ENCODE measurements around the gene POLA2. TPM values are rescaled to one million over a fixed set of nuclear protein-coding genes. Genes with fewer than 3 reads are reported as not detected.
"Not testable (repeated sequence)": the region's sequence is repeated elsewhere in the genome, so short reads cannot be mapped to it uniquely, and the experiment has no call there.

POLA2 gene
- total RNA-seq, 1 donor from 2014 or later = 32.4 TPM

DNA sequence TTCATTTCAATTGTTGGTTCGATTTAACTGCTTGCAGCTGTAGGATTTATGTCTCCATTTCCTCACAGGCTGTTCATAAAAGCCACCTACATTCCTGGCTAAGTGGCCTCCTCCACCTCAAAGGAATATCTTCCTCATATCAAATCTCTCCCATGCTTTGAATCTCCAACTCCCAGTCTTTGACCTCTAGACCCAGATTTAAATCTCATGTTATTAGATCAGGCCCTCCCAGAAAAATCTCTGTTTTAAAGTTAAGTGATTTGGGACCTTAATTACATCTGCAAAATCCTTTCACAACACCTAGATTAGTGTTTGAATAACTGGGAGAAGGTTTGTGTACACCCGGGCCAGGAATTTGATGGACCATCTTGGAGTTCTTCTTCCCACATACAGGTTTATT, 33.9 kb upstream of the POLA2 start:
- TF ChIP-seq, protein P1, sequence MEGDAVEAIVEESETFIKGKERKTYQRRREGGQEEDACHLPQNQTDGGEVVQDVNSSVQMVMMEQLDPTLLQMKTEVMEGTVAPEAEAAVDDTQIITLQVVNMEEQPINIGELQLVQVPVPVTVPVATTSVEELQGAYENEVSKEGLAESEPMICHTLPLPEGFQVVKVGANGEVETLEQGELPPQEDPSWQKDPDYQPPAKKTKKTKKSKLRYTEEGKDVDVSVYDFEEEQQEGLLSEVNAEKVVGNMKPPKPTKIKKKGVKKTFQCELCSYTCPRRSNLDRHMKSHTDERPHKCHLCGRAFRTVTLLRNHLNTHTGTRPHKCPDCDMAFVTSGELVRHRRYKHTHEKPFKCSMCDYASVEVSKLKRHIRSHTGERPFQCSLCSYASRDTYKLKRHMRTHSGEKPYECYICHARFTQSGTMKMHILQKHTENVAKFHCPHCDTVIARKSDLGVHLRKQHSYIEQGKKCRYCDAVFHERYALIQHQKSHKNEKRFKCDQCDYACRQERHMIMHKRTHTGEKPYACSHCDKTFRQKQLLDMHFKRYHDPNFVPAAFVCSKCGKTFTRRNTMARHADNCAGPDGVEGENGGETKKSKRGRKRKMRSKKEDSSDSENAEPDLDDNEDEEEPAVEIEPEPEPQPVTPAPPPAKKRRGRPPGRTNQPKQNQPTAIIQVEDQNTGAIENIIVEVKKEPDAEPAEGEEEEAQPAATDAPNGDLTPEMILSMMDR (conservative IDR thresholded peaks at IDR 0.05) = no peak
- H3K9me3 Mint-ChIP-seq = no peaks in the 10 kb centered on the region
- peaks cover 4% of the 10 kb centered on the region for H3K36me3 Mint-ChIP-seq
- H3K27me3 Mint-ChIP-seq = peaks cover 7% of the 10 kb centered on the region
- H3K27ac Mint-ChIP-seq = no peak overlapping the region
- no peaks in the 10 kb centered on the region for H3K4me1 Mint-ChIP-seq (ENCODE audit: unreplicated experiment)
- no peak for DNase-seq (ENCODE audit: extremely low spot score, unreplicated experiment)
- no peak overlapping the region for H3K4me3 Mint-ChIP-seq

DNA sequence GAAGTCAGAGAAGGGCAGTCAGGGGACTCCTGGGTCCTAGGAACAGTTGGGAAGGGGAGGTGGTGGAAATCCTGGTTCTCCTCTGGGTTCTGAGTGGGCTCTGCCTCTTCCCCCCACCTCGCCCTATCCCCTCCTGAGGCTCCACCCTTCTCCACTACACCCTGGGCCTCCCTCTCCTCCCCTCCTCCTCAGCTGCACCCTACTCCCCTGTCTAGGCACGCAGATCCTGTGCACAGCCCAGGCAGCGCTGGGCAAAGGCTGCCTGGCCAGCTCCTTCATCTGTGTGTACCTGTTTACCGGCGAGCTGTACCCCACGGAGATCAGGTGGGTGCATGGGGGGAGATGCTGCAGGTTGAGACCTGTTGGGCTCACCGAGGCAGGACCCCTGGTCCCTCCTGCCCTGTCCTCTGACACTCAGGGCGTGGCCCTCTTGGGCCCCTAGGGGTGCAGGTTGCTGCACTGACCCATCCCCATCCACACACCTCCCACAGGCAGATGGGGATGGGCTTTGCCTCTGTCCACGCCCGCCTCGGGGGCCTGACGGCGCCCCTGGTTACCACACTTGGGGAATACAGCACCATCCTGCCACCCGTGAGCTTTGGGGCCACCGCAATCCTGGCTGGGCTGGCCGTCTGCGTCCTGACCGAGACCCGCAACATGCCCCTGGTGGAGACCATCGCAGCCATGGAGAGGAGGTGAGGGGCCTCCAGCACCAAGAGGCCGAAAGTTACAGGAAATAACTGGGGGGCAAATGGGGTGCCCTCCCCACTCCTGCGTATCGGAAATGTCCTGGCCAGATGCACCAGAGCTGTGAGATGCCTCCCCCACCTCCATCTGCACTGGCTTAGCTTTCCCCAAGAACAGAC, 25.3 kb upstream of the POLA2 start:
- no peak for DNase-seq (ENCODE audit: extremely low spot score, unreplicated experiment)
- TF ChIP-seq, protein P1 (conservative IDR thresholded peaks at IDR 0.05) = no peak
- H3K9me3 Mint-ChIP-seq = no peaks in the 10 kb centered on the region
- H3K4me1 Mint-ChIP-seq (ENCODE audit: unreplicated experiment) = no peaks in the 10 kb centered on the region
- H3K36me3 Mint-ChIP-seq = no peaks in the 10 kb centered on the region
- H3K27me3 Mint-ChIP-seq = no peaks in the 10 kb centered on the region
- no peak overlapping the region for H3K27ac Mint-ChIP-seq
- H3K4me3 Mint-ChIP-seq = no peak overlapping the region

DNA sequence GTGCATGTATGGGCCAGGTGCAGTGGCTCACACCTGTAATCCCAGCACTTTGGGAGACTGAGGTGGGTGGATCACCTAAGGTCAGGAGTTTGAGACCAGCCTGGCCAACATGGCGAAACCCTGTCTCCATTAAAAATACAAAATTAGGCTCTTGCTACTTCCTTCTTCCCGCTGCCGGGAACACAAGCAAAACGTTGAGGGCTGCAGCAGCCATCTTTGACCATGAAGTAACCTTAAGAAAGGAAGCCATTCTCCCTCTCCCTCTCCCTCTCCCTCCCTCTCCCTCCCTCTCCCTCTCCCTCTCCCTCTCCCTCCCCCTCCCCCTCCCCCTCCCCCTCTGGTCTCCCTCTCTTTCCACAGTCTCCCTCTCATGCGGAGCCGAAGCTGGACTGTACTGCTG, 23.5 kb upstream of the POLA2 start:
- not testable (repeated sequence) for H3K9me3 Mint-ChIP-seq; H3K4me3 Mint-ChIP-seq; H3K4me1 Mint-ChIP-seq (ENCODE audit: unreplicated experiment); H3K36me3 Mint-ChIP-seq; H3K27me3 Mint-ChIP-seq; DNase-seq (ENCODE audit: extremely low spot score, unreplicated experiment); H3K27ac Mint-ChIP-seq

DNA sequence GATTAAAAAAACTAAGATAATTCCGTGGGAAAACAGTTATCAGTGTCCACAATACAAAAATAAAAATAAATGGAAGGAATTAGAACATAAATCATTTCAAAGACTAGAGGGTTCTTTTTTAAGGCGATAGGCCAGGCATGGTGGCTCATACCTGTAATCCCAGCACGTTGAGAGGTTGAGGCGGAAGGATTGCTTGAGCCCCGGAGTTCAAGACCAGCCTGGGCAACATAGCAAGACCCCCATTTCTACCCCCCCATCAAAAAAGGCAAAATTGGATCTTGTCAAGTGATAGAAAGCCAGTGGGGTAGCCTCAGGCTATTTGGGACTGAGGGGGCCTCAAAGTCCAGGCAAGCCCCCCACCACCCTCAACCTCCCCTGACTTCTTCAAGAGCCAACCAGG, 20.6 kb upstream of the POLA2 start:
- Mint-ChIP-seq H3K4me3 (no peak overlapping the region), H3K36me3 (no peaks in the 10 kb centered on the region), H3K27me3 (no peaks in the 10 kb centered on the region), H3K9me3 (no peaks in the 10 kb centered on the region), H3K4me1 (ENCODE audit: unreplicated experiment) (no peaks in the 10 kb centered on the region), H3K27ac (no peak overlapping the region)
- no peak for DNase-seq (ENCODE audit: extremely low spot score, unreplicated experiment)
- TF ChIP-seq, protein P1 (conservative IDR thresholded peaks at IDR 0.05) = no peak

DNA sequence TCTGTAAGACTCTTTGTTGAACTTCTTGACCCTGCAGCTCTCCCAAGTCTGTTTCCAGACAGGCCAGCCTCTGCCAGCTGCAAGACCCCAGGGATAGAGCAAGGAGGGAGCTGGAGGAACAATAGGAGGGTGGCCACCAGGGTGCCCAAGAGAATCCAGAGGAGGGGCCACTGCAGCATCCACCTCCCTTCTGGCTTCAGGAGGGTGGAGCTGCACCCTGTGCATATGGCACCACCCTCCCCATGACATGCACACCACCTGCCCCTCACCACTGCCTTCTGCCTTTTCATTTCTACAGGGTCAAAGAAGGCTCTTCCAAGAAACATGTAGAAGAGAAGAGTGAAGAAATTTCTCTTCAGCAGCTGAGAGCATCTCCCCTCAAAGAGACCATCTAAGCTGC, 20.1 kb upstream of the POLA2 start:
- DNase-seq (ENCODE audit: extremely low spot score, unreplicated experiment) = no peak
- Mint-ChIP-seq H3K9me3 (no peaks in the 10 kb centered on the region), H3K36me3 (no peaks in the 10 kb centered on the region), H3K4me1 (ENCODE audit: unreplicated experiment) (no peaks in the 10 kb centered on the region), H3K27me3 (no peaks in the 10 kb centered on the region), H3K27ac (no peak overlapping the region), H3K4me3 (no peak overlapping the region)
- TF ChIP-seq, protein P1 (conservative IDR thresholded peaks at IDR 0.05) = no peak

DNA sequence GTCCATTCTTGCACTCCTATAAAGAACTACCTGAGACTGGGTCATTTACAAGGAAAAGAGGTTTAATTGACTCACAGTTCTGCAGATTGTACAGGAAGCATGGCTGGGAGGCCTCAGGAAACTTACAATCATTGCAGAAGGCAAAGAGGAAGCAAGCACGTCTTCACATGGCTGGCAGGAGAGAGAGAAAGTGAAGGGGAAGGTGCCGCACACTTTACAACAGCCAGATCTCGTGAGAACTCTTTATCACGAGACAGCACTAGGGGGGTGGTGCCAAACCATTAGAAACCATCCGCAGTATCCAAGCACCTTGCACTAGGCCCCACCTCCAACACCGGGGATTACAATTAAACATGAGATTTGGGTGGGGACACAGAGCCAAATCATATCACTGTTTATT, 19.4 kb upstream of the POLA2 start:
- no peak overlapping the region for H3K4me3 Mint-ChIP-seq
- no peaks in the 10 kb centered on the region for H3K36me3 Mint-ChIP-seq
- H3K9me3 Mint-ChIP-seq = no peaks in the 10 kb centered on the region
- H3K27ac Mint-ChIP-seq = no peak overlapping the region
- TF ChIP-seq, protein P1 (conservative IDR thresholded peaks at IDR 0.05) = no peak
- no peak for DNase-seq (ENCODE audit: extremely low spot score, unreplicated experiment)
- no peaks in the 10 kb centered on the region for H3K4me1 Mint-ChIP-seq (ENCODE audit: unreplicated experiment)
- no peaks in the 10 kb centered on the region for H3K27me3 Mint-ChIP-seq

Data from type B pancreatic cell (in vitro differentiated cells).